ENCODE results near the gene NOS3. TPM values are rescaled to one million over a fixed set of nuclear protein-coding genes. Genes with fewer than 3 reads are reported as not detected.

NOS3 gene
- 0.53 and 1.3 TPM in 2 replicates for total RNA-seq (ENCODE audit: low replicate concordance)

DNA sequence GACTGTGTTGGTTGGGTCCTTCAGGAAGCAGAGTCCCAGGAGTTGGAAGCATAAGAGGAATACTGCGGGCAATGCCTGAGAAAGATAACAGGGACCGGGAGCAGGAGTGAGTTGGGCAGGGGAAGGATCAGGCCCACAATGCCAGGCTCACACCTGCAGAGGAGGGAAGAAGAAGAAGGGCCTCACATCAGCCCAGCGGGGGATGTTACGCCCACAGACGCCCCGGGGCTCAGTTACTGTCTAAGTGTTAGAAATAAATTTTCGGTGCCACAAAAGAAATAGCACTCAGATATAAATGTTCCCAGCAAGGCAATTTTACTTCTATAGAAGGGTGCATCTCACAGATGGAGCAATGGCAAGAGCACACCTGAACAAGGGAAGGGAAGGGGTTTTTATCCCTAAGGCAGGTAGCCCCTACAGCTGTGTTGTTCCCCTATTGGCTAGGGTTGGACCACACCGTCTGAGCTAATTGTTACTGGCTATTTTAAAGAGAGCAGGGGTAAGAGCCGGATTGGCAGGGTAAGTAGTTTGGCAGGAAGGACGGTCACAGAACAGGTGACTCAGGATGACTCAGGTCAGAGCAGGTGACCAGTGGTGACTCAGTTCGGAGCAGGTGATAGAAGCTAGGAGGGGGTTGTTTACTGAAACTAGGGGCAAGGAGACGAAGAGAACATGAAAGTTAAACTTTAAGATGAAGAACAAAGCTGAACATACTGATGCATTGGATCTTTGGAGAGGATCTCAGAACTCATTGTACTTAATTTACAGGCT is at the start of gene NOS3:
TSS of gene NOS3 (plus strand) at position 602 of the 771 bp plus-strand sequence. CDS start 2,787 bp downstream, outside the sequence.

DNA sequence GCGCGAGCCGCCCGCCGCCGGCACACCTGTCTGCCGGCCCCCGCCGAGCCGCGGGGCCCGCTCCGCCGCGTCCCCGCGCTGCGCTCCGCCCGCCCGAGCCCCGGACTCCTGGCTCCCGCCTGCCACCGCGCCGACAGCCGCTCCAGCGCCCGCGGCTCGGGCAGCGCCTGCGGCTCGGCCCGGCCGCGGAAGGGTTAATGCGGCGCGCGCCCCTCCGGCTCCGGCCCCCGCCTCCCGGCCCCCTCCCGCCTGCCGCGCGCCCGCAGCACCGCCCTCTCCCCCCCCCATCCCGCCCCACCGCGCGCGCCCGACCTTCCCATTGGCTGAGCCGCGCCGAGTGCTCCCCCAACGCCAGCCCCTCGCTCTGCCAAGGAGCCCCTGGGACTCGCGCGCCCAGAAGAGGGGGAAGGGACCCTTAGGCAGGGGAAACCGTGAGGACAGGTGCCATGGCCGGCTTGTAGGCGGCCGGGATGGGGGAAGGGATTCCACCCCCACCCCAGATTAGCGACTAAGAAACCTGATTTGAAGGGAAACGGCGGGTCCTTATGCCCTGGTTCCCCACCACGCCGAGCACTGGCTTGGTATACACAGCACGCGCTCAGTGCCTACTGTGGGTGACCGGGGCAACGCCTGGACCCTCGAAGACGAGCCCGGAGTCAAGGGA is 12.6 kb upstream of the NOS3 start, which contains the start of gene KCNH2:
TSS of gene KCNH2 (minus strand) at position 196 of the 664 bp plus-strand sequence. CDS start 408 bp downstream, outside the sequence.

DNA sequence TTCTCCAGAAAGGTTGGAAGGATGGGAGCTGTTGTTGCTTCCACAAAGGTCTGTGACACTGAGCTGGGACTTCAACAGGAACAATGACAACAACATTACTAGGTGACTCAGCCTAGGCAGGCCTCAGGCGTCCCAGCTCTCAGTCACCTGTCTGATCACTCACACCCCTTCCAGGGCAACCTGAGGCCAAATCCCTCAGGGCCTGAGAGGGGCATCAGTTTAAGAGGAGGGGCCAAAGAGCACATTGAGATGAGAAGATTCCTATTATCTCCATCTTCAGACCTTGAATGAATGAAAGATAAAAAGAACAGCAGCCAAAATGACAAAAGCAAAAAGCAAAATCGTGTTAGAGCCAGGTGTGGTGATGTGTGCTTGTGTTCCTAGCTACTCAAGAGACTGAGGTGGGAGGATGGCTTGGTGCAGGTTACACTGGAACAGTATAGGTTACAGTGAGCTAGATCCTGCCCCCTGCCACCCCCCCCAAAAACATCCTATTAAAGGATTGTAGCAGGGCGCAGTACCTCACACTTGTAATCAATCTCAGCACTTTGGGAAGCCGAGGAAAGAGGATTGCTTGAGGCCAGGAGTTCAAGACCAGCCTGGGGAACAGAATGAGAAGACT is 33.7 kb downstream of the NOS3 start, which contains the start of gene ATG9B:
TSS of gene ATG9B (minus strand) at position 60 of the 622 bp plus-strand sequence. CDS start 71 bp downstream, outside the sequence.

DNA sequence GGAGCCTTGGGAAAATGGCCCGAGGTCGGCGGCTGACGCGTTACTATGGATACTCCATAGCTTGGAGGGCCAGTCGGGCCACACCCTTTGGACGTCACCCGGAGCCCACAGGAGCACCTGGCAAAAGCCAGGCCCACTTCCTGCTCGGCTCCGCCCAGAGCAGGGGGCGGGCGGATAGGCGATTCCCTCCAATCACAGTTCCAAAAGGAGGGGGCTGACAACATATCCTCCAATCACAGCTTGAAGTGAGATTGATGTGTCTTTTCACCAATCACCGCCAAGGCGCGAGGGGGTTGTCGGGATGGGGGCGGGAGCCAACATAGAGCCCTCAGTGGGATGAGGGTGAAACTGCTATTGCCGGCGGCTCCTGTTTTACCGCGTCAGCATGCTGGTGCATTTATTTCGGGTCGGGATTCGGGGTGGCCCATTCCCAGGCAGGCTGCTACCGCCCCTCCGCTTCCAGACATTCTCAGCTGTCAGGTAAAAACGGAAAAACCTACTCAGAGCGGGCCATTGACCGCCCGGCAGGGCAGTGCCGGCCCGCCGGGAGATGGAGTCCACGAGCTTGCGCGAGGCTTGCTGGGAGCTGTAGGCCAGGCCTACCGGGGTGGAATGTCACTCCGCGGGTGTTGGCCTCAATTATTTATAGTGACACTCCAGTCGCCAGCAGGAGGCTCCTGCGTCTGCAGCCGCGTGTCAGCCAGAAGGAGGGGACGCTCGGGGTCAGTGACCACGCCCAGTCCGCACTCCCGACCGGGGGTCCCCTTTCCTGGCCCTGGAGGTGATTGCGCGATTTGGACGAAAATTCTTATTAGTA is 37.5 kb downstream of the NOS3 start, which contains the start of gene ABCB8:
TSS of gene ABCB8 (plus strand) at position 320 of the 817 bp plus-strand sequence. CDS start at position 386, 66 bp downstream.

DNA sequence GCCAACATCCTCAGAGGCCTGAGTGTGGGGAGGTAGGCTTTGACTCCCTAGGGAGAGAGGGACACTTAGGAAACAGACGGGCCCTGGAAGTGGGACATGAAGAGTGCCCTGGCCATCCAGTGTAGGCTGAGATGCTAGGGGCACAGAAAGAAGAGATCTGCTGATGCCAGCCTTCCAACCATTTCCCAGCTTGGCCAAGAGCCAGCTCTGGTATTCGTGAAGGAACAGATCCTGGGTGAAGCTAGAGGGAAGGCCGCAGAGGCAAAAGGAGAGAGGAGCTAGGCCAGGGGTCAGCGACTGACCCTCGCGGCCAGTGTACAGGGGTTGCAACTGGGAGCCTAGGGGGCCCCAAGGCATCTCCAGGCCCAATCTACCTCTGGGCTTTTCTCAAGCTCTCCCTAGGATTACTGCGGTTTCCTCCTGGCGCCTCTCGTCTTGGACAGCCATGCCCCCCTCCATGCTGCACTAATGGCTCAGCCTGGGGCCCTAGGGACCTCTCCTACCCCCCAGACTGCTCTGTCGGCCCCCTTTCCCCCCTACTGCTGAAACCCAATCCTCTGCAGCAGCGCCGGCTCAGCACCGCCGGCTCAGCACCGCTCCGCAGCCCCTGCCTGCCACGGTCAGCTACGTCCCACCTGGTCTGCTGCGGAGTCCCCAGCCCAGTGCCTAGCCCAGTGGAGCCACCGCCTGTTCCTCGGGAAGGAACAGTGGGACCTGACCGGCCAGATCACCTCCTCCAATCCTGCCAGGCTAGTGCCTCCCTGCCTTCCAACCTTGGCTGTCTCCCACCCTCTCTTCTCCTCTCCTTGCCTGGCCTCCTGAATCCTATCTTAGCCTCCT is 57.4 kb downstream of the NOS3 start, which contains the start of gene ASIC3:
TSS of gene ASIC3 (plus strand) at position 556 of the 840 bp plus-strand sequence. CDS start 355 bp downstream, outside the sequence.

DNA sequence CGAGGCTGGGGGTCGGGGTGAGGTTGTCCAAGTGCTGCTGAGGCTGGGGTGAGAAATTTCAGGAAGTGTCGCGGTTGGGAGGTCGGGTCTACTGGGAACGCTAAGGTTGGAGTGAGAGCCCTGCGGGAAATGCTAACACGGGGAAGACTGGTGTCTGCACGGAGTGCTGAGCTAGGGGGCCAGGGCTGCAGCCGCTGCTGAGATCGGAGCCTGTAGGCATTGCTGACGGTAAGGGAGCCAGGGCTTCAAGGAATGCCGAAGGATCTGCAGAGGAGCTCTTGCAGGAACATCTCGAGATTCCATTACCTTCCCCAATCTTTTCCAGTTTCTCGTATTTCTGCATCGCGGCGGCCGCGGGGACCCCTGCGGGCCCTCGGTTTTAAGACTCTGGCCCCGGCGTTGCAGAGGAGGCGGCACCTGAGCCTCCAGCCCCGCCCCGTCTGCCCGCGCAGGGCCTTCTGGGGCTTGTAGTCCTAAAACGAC is 66.7 kb downstream of the NOS3 start, which contains the start of gene CDK5:
TSS of gene CDK5 (minus strand) at position 392 of the 483 bp plus-strand sequence. CDS start at position 343, 49 bp downstream.

DNA sequence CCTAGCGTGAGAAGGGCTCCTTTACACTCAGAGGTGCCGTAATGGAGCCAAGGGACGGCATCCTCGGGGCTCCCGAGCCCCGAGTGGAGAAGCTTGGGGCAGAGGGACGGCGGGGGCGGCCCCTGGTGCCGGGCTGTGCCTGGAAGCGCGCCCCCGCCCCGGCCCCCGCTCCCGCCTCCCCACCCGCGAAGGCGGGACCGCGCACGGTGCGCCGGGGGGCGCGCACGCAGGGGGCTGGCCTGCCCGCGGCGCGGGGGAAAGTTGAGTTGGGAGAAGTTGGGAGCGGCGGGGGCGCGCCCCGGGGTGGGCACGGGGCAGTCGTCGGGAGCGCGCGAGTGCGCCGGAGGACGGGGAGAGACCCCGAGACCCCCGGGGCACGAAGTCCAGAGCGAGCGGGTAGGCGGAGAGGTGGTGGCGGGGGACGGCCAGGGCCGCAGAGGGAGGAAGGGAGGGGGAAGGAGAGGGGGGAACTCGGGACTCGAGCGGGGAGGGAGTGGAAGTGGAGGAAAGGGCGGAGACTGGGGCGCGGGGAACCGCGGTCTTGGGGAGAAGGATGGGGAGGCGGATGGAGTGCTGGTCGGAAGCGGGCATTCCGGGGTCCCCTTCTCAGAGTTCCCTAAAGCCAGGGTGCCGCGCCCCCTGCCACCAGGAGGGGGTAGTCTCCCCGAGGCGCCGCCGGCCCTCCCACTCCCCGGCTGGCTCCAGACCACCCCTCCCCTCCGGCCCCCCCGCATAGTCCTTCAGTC is 68.7 kb downstream of the NOS3 start, which contains the start of gene SLC4A2:
TSS of gene SLC4A2 (plus strand) at position 223 of the 746 bp plus-strand sequence. CDS start 2,399 bp downstream, outside the sequence.

Other genes with a start within 250 kb of the NOS3 start
- 4.8 TPM in 1 of 2 replicates, not detected in the other for gene TMEM176B, start 190.7 kb upstream of the NOS3 start, total RNA-seq (ENCODE audit: low replicate concordance)
- gene TMEM176A, start 190.2 kb upstream of the NOS3 start, total RNA-seq (ENCODE audit: low replicate concordance) = under 0.01 TPM in 1 of 2 replicates, not detected in the other
- gene AOC1, start 138.5 kb upstream of the NOS3 start, total RNA-seq (ENCODE audit: low replicate concordance) = not detected in 2 replicates
- gene KCNH2, start 12.7 kb upstream of the NOS3 start, total RNA-seq (ENCODE audit: low replicate concordance) = 0.08 TPM in 1 of 2 replicates, not detected in the other
- 0.23 TPM in 1 of 2 replicates, not detected in the other for gene ATG9B, start 33.5 kb downstream of the NOS3 start, total RNA-seq (ENCODE audit: low replicate concordance)
- 17.1 and 24.2 TPM in 2 replicates for gene ABCB8, start 37.4 kb downstream of the NOS3 start, total RNA-seq (ENCODE audit: low replicate concordance)
- gene ASIC3, start 57.5 kb downstream of the NOS3 start, total RNA-seq (ENCODE audit: low replicate concordance) = 0.23 TPM in 1 of 2 replicates, not detected in the other
- gene CDK5, start 66.9 kb downstream of the NOS3 start, total RNA-seq (ENCODE audit: low replicate concordance) = 18.5 and 35.2 TPM in 2 replicates
- 89.1 and 103 TPM in 2 replicates for gene SLC4A2, start 68.6 kb downstream of the NOS3 start, total RNA-seq (ENCODE audit: low replicate concordance)
- gene FASTK, start 89.8 kb downstream of the NOS3 start, total RNA-seq (ENCODE audit: low replicate concordance) = 40.1 and 78.2 TPM in 2 replicates
- gene TMUB1, start 92.5 kb downstream of the NOS3 start, total RNA-seq (ENCODE audit: low replicate concordance) = 7.8 and 22.4 TPM in 2 replicates
- gene AGAP3, start 95.5 kb downstream of the NOS3 start, total RNA-seq (ENCODE audit: low replicate concordance) = 31.1 and 36.3 TPM in 2 replicates
- gene GBX1, start 176.7 kb downstream of the NOS3 start, total RNA-seq (ENCODE audit: low replicate concordance) = not detected in 2 replicates
- not detected in 2 replicates for gene ASB10, start 196.2 kb downstream of the NOS3 start, total RNA-seq (ENCODE audit: low replicate concordance)
- not detected in 2 replicates for gene H2BK1, start 219.5 kb downstream of the NOS3 start, total RNA-seq (ENCODE audit: low replicate concordance)
- gene ABCF2, start 236.2 kb downstream of the NOS3 start, total RNA-seq (ENCODE audit: low replicate concordance) = 39.8 and 50.4 TPM in 2 replicates
- 40.2 and 71.5 TPM in 2 replicates for gene CHPF2, start 241.5 kb downstream of the NOS3 start, total RNA-seq (ENCODE audit: low replicate concordance)